Measurements from ENCODE around the gene DCST2.

DNA sequence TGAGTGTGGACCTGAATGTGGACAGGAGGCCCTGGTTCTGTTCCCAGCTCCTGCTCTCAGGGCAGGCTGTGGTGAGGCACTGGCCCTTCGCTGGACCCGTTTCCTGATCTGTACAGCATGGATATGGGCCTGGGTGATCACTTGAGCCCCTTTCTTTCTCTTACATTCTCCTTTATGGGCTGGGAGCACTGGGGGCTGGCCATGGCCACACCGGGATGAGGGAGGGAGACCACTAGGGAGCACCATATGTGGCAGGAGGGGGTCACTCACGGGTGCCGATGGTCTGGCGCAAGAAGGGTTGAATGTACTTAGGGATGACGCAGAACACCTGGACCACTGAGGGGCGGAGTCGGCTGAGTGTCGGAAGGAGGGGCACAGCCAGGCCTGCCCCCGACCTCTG, 2.7 kb downstream of the DCST2 start:
- TF ChIP-seq CTCF (IDR thresholded peaks at IDR 0.05): no peak
- no peak for TF ChIP-seq POLR2A (IDR thresholded peaks at IDR 0.05)

Data from lower leg skin (tissue), 3 donors.